B cell (primary cell): ENCODE data around the gene PPP2R2B. TPM values are rescaled to one million over a fixed set of nuclear protein-coding genes. Genes with fewer than 3 reads are reported as not detected.

Experiments used
- ATAC-seq: fragments of 200-7000 bp; cut with Tn5 transposase; one replicate; pipeline ENCODE4 v1.10.0; 2021; ENCODE audit warnings: low read depth, mild to moderate bottlenecking, moderate number of reproducible peaks, moderate library complexity
- CTCF ChIA-PET: fragments of 350-600 bp; sonication (Branson Sonifier 250); formaldehyde crosslinking; loops from one replicate; lab custom pipeline; 2021; ENCODE audit warnings: antibody characterized with exemption, inconsistent platforms; lab: Charles Lee
- POLR2A ChIA-PET: fragments of 350-600 bp; sonication (Branson Sonifier 250); formaldehyde crosslinking; loops from one replicate; lab custom pipeline; 2021; ENCODE audit warnings: antibody characterized with exemption; lab: Charles Lee
- DNase-seq: peaks from one replicate; pipeline ENCODE4 v3.0.0; 2013
- H2AFZ ChIP-seq: 2 replicates; pipeline ENCODE4 v1.6.1; 2012; ENCODE audit warnings: mild to moderate bottlenecking, low read depth, low read length; ENCODE audit not compliant: insufficient read depth, poor library complexity, severe bottlenecking
- H3K27ac ChIP-seq, 2 donors: 1 replicate in 1 of 2; 2 replicates in 1 of 2; pipeline ENCODE4 v1.5.1; 2012 to 2013; ENCODE audit warnings: low read length in 2 of 2, mild to moderate bottlenecking in 2 of 2, moderate library complexity in 1 of 2
- H3K27me3 ChIP-seq, 4 experiments: fragments of 200-600 bp in 1 of 4; sonication (generic) in 1 of 4; replicated peaks in 1 of 4; 1 replicate in 2 of 4; 2 replicates in 2 of 4; pipeline versions ENCODE4 v1.6.1 to v1.7.0; 2013 to 2016; ENCODE audit warnings: low read length in 3 of 4, mild to moderate bottlenecking in 2 of 4, mixed read lengths in 1 of 4, moderate library complexity in 1 of 4; ENCODE audit not compliant: insufficient read depth in 4 of 4, control insufficient read depth in 3 of 4; ENCODE audit errors: control extremely low read depth in 1 of 4
- H3K36me3 ChIP-seq, 2 experiments: replicated peaks in 1 of 2; 1 replicate in 1 of 2; 2 replicates in 1 of 2; pipeline versions ENCODE4 v1.6.1 to v1.7.1; 2013; ENCODE audit warnings: low read length in 1 of 2; ENCODE audit not compliant: insufficient read depth in 2 of 2, control insufficient read depth in 1 of 2; ENCODE audit errors: control extremely low read depth in 1 of 2, extremely low read depth in 1 of 2
- H3K4me1 ChIP-seq, 2 donors: fragments of 200-600 bp in 1 of 2; sonication (generic) in 1 of 2; 1 replicate in 1 of 2; 2 replicates in 1 of 2; pipeline versions ENCODE4 v1.5.1 to v1.6.1; 2013 to 2017; ENCODE audit warnings: low read length in 2 of 2; ENCODE audit not compliant: control insufficient read depth in 2 of 2, insufficient read depth in 2 of 2
- H3K4me2 ChIP-seq: replicated peaks from 2 replicates; pipeline ENCODE3; 2012; ENCODE audit warnings: mild to moderate bottlenecking, low read depth, low read length; ENCODE audit not compliant: poor library complexity, severe bottlenecking
- H3K4me3 ChIP-seq, 5 experiments: fragments of 200-600 bp in 1 of 5; sonication (generic) in 1 of 5; 1 replicate in 3 of 5; 2 replicates in 2 of 5; pipeline versions ENCODE4 v1.5.1 to v1.7.0; 2011 to 2016; ENCODE audit warnings: low read length in 4 of 5, mild to moderate bottlenecking in 4 of 5, low read depth in 2 of 5, control low read depth in 1 of 5, moderate library complexity in 1 of 5; ENCODE audit not compliant: insufficient read depth in 1 of 5; ENCODE audit errors: control extremely low read depth in 1 of 5, extremely low read depth in 1 of 5
- H3K79me2 ChIP-seq: fragments of 200-600 bp; sonication (generic); one replicate; pipeline ENCODE4 v1.6.0; 2016; ENCODE audit warnings: low read length; ENCODE audit not compliant: control insufficient read depth, insufficient read depth
- H3K9ac ChIP-seq: fragments of 200-600 bp; sonication (generic); 2 replicates; pipeline ENCODE4 v1.6.1; 2017; ENCODE audit warnings: mild to moderate bottlenecking, low read length, moderate library complexity
- H3K9me3 ChIP-seq, 3 donors: one replicate each; pipeline versions ENCODE4 v1.6.1 to v1.7.1; 2013; ENCODE audit warnings: low read length in 2 of 3; ENCODE audit not compliant: control insufficient read depth in 2 of 3, insufficient read depth in 1 of 3; ENCODE audit errors: control extremely low read depth in 1 of 3
- H4K20me1 ChIP-seq: 2 replicates; pipeline ENCODE4 v1.6.0; 2012; ENCODE audit warnings: mild to moderate bottlenecking, low read length; ENCODE audit not compliant: insufficient read depth, control insufficient read depth, poor library complexity, severe bottlenecking
- H3K27ac Mint-ChIP-seq: one replicate; pipeline ENCODE4 v1.8.0; 2021; ENCODE audit warnings: mixed read lengths
- H3K27me3 Mint-ChIP-seq: one replicate; pipeline ENCODE4 v1.8.0; 2021; ENCODE audit warnings: mixed read lengths
- H3K4me1 Mint-ChIP-seq: one replicate; pipeline ENCODE4 v1.8.0; 2021; ENCODE audit warnings: mixed read lengths
- H3K4me3 Mint-ChIP-seq: one replicate; pipeline ENCODE4 v1.8.0; 2021; ENCODE audit warnings: mixed read lengths
- H3K9me3 Mint-ChIP-seq: one replicate; pipeline ENCODE4 v1.8.0; 2022; ENCODE audit warnings: mixed read lengths; ENCODE audit not compliant: insufficient read depth
- CTCF ChIP-seq: fragments of 200-600 bp; IDR thresholded peaks from one replicate; pipeline ENCODE4 v1.8.0; 2022; ENCODE audit warnings: antibody characterized with exemption, mild to moderate bottlenecking
- EZH2 ChIP-seq: IDR thresholded peaks from 2 replicates; pipeline ENCODE4 v1.6.1; 2012; ENCODE audit warnings: borderline replicate concordance, low read depth, mild to moderate bottlenecking, moderate library complexity, low read length; ENCODE audit not compliant: insufficient read depth, poor library complexity, severe bottlenecking
- WGBS: methylation state at CpG from one replicate; pipeline ENCODE4 v1.1.5; 2013; ENCODE audit warnings: missing lambda C conversion rate; ENCODE audit not compliant: insufficient coverage; 5-methylcytosine and 5-hydroxymethylcytosine counted together
- intact Hi-C: fragments of 100-400 bp; cut with micrococcal nuclease; formaldehyde crosslinking; loops from one replicate; pipeline ENCODE4 v1.10.0; 2022
- polyA plus RNA-seq: library from polyadenylated mRNA; depleted of rRNA; stranded (reverse); fragments of >200 nt; gene quantifications from 2 replicates; pipeline ENCODE4 v1.2.3, GENCODE V29; 2012
- total RNA-seq, 2 donors: library from RNA; stranded (reverse); fragments of 120-200 nt in 1 of 2; gene quantifications; 1 replicate in 1 of 2; 2 replicates in 1 of 2; pipeline versions ENCODE4 v1.2.3 to v1.2.4, GENCODE V29; 2013 to 2022

PPP2R2B gene
- total and polyA plus RNA-seq, 2 donors (not counting 1 experiment from before 2014, with no cell fraction given), result 0.03 TPM; not detected in 1

GRCh38 chr5:146568161-146568560 is 310.4 kb downstream of the PPP2R2B start:
- H2AFZ ChIP-seq, result no peak overlapping the region
- no peaks in the 10 kb centered on the region for H3K36me3 ChIP-seq
- H3K27me3 ChIP-seq, result peaks cover 0 to 2% (median 0%) of the 10 kb centered on the region in 4 experiments
- no peak overlapping the region for H3K9ac ChIP-seq
- H3K27ac ChIP-seq, result no peak overlapping the region
- no CpG with 5 or more reads among the region's 2 CpGs for WGBS
- CTCF ChIA-PET, result interaction anchor here (0.9 kb wide), 1 partner anchor 26 kb away, joined by 3 read pairs; no protein-coding TSS in a partner anchor
- intact Hi-C loops, result no loop called here
- H3K4me2 ChIP-seq, result no peak overlapping the region
- no peaks in the 10 kb centered on the region for H3K9me3 ChIP-seq
- Mint-ChIP-seq H3K27ac (no peak overlapping the region), H3K27me3 (peaks cover 6% of the 10 kb centered on the region), H3K9me3 (no peaks in the 10 kb centered on the region), H3K4me1 (peaks cover 3% of the 10 kb centered on the region), H3K4me3 (no peak overlapping the region)
- DNase-seq, result no peak
- H3K4me3 ChIP-seq, result no peak overlapping the region
- no peaks in the 10 kb centered on the region for H3K79me2 ChIP-seq
- no peaks in the 10 kb centered on the region for H3K4me1 ChIP-seq
- POLR2A ChIA-PET, result no interaction called here
- H4K20me1 ChIP-seq, result no peaks in the 10 kb centered on the region
- no peak for ATAC-seq
- TF ChIP-seq CTCF (no peak), EZH2 (no peak)

- Histone ChIP-seq H2AFZ (no peak overlapping the region), H3K4me1 (no peaks in the 10 kb centered on the region), H3K27ac (no peak overlapping the region), H3K27me3 (peaks cover 0 to 3% (median 0%) of the 10 kb centered on the region in 4 experiments), H3K9ac (no peak overlapping the region), H4K20me1 (no peaks in the 10 kb centered on the region), H3K36me3 (no peaks in the 10 kb centered on the region), H3K9me3 (no peaks in the 10 kb centered on the region), H3K4me3 (no peak overlapping the region), H3K79me2 (no peaks in the 10 kb centered on the region), H3K4me2 (no peak overlapping the region)
- intact Hi-C loops, result no loop called here
- Mint-ChIP-seq H3K4me1 (peaks cover 3% of the 10 kb centered on the region), H3K4me3 (no peak overlapping the region), H3K9me3 (no peaks in the 10 kb centered on the region), H3K27ac (no peak overlapping the region), H3K27me3 (peaks cover 4% of the 10 kb centered on the region)
- ChIA-PET POLR2A (no interaction called here), CTCF (no interaction called here)
- peak; percentile 41 for ATAC-seq
- no peak for TF ChIP-seq CTCF
- no peak for TF ChIP-seq EZH2
- 23% methylated on average over 4 of the region's 7 CpGs for WGBS
- DNase-seq, result peak; percentile 11
Observed at GRCh38 chr5:146565764-146566367, 312.7 kb downstream of the PPP2R2B start.
